Measurements from ENCODE around the gene VPS33B.

GRCh38 chr15:90990446-90990845, 31.9 kb downstream of the VPS33B start:
- TF ChIP-seq CTCF (IDR thresholded peaks at IDR 0.05) (no peak), EP300 (IDR thresholded peaks at IDR 0.05) (no peak)
